Neuronal stem cell (in vitro differentiated cells): ENCODE data around the gene WASL.

Experiments
- DNase-seq: peaks from one replicate; pipeline ENCODE4 v3.0.0-alpha.2; 2013; ENCODE audit warnings: low spot score
- H2AFZ ChIP-seq: one replicate; pipeline ENCODE4 v1.6.1; 2013; ENCODE audit warnings: mild to moderate bottlenecking, low read length, inconsistent platforms
- H2AK5ac ChIP-seq: 2 replicates; pipeline ENCODE4 v1.6.1; 2013; ENCODE audit warnings: low read depth, mild to moderate bottlenecking, inconsistent platforms, low read length, moderate library complexity, mixed read lengths
- H2BK120ac ChIP-seq: 2 replicates; pipeline ENCODE4 v1.6.1; 2013; ENCODE audit warnings: low read depth, mild to moderate bottlenecking, inconsistent platforms, low read length, moderate library complexity, mixed read lengths
- H2BK12ac ChIP-seq: one replicate; pipeline ENCODE4 v1.6.1; 2013; ENCODE audit warnings: low read length, inconsistent platforms
- H2BK15ac ChIP-seq: 2 replicates; pipeline ENCODE4 v1.6.1; 2013; ENCODE audit warnings: mild to moderate bottlenecking, low read length, inconsistent platforms, mixed read lengths
- H2BK5ac ChIP-seq: one replicate; pipeline ENCODE4 v1.6.1; 2013; ENCODE audit warnings: inconsistent platforms, mild to moderate bottlenecking, low read length, moderate library complexity
- H3K14ac ChIP-seq: one replicate; pipeline ENCODE4 v1.6.1; 2013; ENCODE audit warnings: low read length, inconsistent platforms
- H3K18ac ChIP-seq: 2 replicates; pipeline ENCODE4 v1.6.1; 2013; ENCODE audit warnings: low read length, inconsistent platforms
- H3K23ac ChIP-seq: 2 replicates; pipeline ENCODE4 v1.6.1; 2013; ENCODE audit warnings: low read depth, mild to moderate bottlenecking, mixed read lengths, low read length, inconsistent platforms; ENCODE audit not compliant: poor library complexity
- H3K27ac ChIP-seq: replicated peaks from 3 replicates; pipeline ENCODE4 v1.5.1; 2013; ENCODE audit warnings: low read length, inconsistent platforms
- H3K27me3 ChIP-seq, 3 experiments: 2 replicates each; pipeline ENCODE4 v1.6.1; 2013; ENCODE audit warnings: low read length in 3 of 3, mild to moderate bottlenecking in 2 of 3, inconsistent platforms in 1 of 3, low read depth in 1 of 3, mixed read lengths in 1 of 3, moderate library complexity in 1 of 3; ENCODE audit not compliant: control insufficient read depth in 3 of 3, insufficient read depth in 3 of 3
- H3K36me3 ChIP-seq, 2 donors: replicated peaks in 1 of 2; 2 replicates each; pipeline ENCODE4 v1.6.1; 2013; ENCODE audit warnings: low read length in 2 of 2; ENCODE audit not compliant: control insufficient read depth in 2 of 2, insufficient read depth in 2 of 2
- H3K4ac ChIP-seq: 2 replicates; pipeline ENCODE4 v1.6.1; 2013; ENCODE audit warnings: inconsistent platforms, mild to moderate bottlenecking, low read length, moderate library complexity
- H3K4me1 ChIP-seq, 2 donors: 1 replicate in 1 of 2; 2 replicates in 1 of 2; pipeline ENCODE4 v1.6.1; 2013; ENCODE audit warnings: low read length in 2 of 2, low read depth in 1 of 2; ENCODE audit not compliant: control insufficient read depth in 2 of 2, insufficient read depth in 1 of 2
- H3K4me2 ChIP-seq: one replicate; pipeline ENCODE4 v1.6.1; 2013; ENCODE audit warnings: mild to moderate bottlenecking, low read length, inconsistent platforms; ENCODE audit not compliant: insufficient read depth, poor library complexity, severe bottlenecking
- H3K4me3 ChIP-seq, 2 donors: 2 replicates each; pipeline ENCODE4 v1.5.1; 2013; ENCODE audit warnings: low read length in 2 of 2, mild to moderate bottlenecking in 2 of 2, inconsistent platforms in 1 of 2, moderate library complexity in 1 of 2
- H3K79me1 ChIP-seq: one replicate; pipeline ENCODE4 v1.6.1; 2013; ENCODE audit warnings: low read depth, mild to moderate bottlenecking, inconsistent platforms, low read length, moderate library complexity
- H3K9ac ChIP-seq: one replicate; pipeline ENCODE4 v1.6.1; 2013; ENCODE audit warnings: mild to moderate bottlenecking, low read depth, low read length, inconsistent platforms; ENCODE audit not compliant: poor library complexity
- H3K9me3 ChIP-seq, 2 donors: replicated peaks in 1 of 2; 2 replicates each; pipeline versions ENCODE3 to v1.6.1; 2013; ENCODE audit warnings: low read length in 2 of 2, mild to moderate bottlenecking in 2 of 2, inconsistent platforms in 1 of 2, low read depth in 1 of 2, mixed read lengths in 1 of 2, moderate library complexity in 1 of 2; ENCODE audit not compliant: control insufficient read depth in 2 of 2, insufficient read depth in 1 of 2
- H4K8ac ChIP-seq: one replicate; pipeline ENCODE4 v1.6.1; 2013; ENCODE audit warnings: low read depth, mild to moderate bottlenecking, inconsistent platforms, low read length, moderate library complexity
- H4K91ac ChIP-seq: one replicate; pipeline ENCODE4 v1.6.1; 2013; ENCODE audit warnings: low read length, low read depth, mild to moderate bottlenecking, inconsistent platforms; ENCODE audit not compliant: poor library complexity
- WGBS, 2 donors: extraction: QIAGEN DNeasy Blood & Tissue Kit; methylation state at CpG; one replicate each; pipeline ENCODE4 v1.1.7; 2013; ENCODE audit warnings: missing lambda C conversion rate in 2 of 2, mixed read lengths in 1 of 2; ENCODE audit not compliant: insufficient read length in 2 of 2, insufficient replicate concordance in 1 of 2; ENCODE audit errors: extremely low coverage in 2 of 2; 5-methylcytosine and 5-hydroxymethylcytosine counted together

The WASL gene

GRCh38 chr7:123718773-123719172 lies 30.0 kb downstream of the WASL start:
- peaks cover 0 to 2% of the 10 kb centered on the region in 2 donors for H3K9me3 ChIP-seq
- H2AFZ ChIP-seq, result no peak overlapping the region
- H3K79me1 ChIP-seq, result no peaks in the 10 kb centered on the region
- H2BK15ac ChIP-seq, result no peak overlapping the region
- H2BK12ac ChIP-seq, result no peak overlapping the region
- H3K4ac ChIP-seq, result no peak overlapping the region
- no peak overlapping the region for H3K4me3 ChIP-seq
- H2BK120ac ChIP-seq, result no peak overlapping the region
- no peak overlapping the region for H3K27ac ChIP-seq
- no peak overlapping the region for H4K8ac ChIP-seq
- H4K91ac ChIP-seq, result no peak overlapping the region
- DNase-seq, result no peak
- H3K27me3 ChIP-seq, result no peaks in the 10 kb centered on the region
- no peak overlapping the region for H2AK5ac ChIP-seq
- peaks cover 0 to 3% of the 10 kb centered on the region in 2 donors for H3K4me1 ChIP-seq
- H3K18ac ChIP-seq, result no peak overlapping the region
- H2BK5ac ChIP-seq, result no peak overlapping the region
- no peak overlapping the region for H3K9ac ChIP-seq
- H3K36me3 ChIP-seq, result peaks cover 0 to 9% of the 10 kb centered on the region in 2 donors
- no peak overlapping the region for H3K14ac ChIP-seq
- H3K4me2 ChIP-seq, result no peak overlapping the region
- H3K23ac ChIP-seq, result no peak overlapping the region
- WGBS, 2 donors, result no CpG with 5 or more reads among the region's 4 CpGs

DNA sequence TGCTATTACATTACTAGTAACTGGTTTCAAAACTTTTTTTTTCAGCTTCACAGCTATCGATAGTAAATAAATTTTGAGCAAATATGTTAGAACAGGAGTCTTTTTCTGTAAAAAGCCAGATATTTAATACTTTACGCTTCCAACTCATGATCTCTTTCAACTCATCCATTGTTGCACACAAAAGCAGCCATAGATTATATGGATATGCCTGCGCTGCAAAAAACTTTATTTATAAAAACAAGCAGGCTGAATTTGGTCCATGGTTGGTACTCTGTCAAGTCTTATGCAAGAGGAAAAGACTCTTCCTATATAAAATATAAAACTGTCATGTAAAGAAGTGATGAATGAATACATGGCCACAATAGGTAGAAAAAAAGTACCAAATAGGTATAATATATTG lies 31.1 kb downstream of the WASL start:
- Histone ChIP-seq H2BK120ac (no peak overlapping the region), H3K36me3 (peaks cover 0 to 15% of the 10 kb centered on the region in 2 donors), H3K23ac (no peak overlapping the region), H4K8ac (no peak overlapping the region), H3K4me2 (no peak overlapping the region), H3K9me3 (peaks cover 0 to 2% of the 10 kb centered on the region in 2 donors), H2AK5ac (no peak overlapping the region), H3K4me1 (no peaks in the 10 kb centered on the region), H4K91ac (no peak overlapping the region), H3K9ac (no peak overlapping the region), H2BK15ac (no peak overlapping the region), H3K14ac (no peak overlapping the region), H3K18ac (no peak overlapping the region), H2BK5ac (no peak overlapping the region), H3K4me3 (no peak overlapping the region), H3K27ac (no peak overlapping the region), H2AFZ (no peak overlapping the region), H3K27me3 (no peaks in the 10 kb centered on the region), H3K79me1 (no peaks in the 10 kb centered on the region), H2BK12ac (no peak overlapping the region), H3K4ac (no peak overlapping the region)
- DNase-seq, result no peak
- WGBS, 2 donors, result no CpG with 5 or more reads among the region's 3 CpGs

DNA sequence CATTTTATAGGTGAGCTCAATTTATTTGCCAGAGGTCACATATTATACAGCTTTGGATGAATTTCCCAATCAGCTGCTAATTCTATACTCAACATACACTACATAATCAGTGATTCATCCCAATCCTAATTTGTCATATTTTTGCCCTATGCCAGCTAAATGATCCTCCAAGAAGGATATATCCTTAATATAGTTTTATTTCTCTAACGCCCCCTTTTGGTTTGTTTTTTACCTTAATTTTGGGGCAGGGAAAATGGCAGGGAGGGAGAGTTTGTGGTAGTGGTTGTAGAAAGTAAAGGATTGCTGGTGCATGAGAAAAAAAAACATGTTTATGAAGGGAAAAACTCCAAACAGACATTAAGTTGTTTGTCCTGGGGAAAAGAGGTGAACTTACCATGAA lies 31.9 kb downstream of the WASL start:
- no CpG with 5 or more reads among the region's 1 CpG for WGBS, 2 donors
- H3K4ac ChIP-seq, result no peak overlapping the region

DNA sequence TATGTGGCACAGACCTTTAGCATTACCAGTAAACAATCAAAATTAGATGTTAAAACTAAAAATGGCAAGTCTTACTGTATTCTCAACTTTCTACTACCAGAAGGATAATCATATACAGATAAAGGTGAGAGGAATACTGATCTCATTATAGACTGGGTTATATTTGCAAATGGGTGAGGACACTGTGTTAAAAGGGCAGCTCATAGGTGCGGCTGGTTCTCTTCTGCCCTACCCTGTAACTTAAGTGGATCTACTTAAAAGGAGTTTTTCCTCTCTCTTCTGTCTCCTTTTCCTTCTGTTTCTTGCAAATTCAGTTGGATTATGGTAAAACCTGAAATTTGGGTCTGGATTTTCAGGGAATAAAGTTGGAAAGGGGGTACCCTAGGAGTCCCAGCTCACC lies 33.0 kb downstream of the WASL start:
- H3K36me3 ChIP-seq, result peaks cover 0 to 15% of the 10 kb centered on the region in 2 donors
- H2BK5ac ChIP-seq, result no peak overlapping the region
- H3K27me3 ChIP-seq, result no peaks in the 10 kb centered on the region
- H2BK120ac ChIP-seq, result no peak overlapping the region
- H3K14ac ChIP-seq, result no peak overlapping the region
- H3K4ac ChIP-seq, result no peak overlapping the region
- no peak overlapping the region for H3K18ac ChIP-seq
- DNase-seq, result no peak
- H3K4me2 ChIP-seq, result no peak overlapping the region
- H3K9ac ChIP-seq, result no peak overlapping the region
- H2BK15ac ChIP-seq, result no peak overlapping the region
- no CpG with 5 or more reads among the region's 1 CpG for WGBS, 2 donors
- H2AK5ac ChIP-seq, result no peak overlapping the region
- no peak overlapping the region for H2BK12ac ChIP-seq
- no peak overlapping the region for H3K23ac ChIP-seq
- H4K91ac ChIP-seq, result no peak overlapping the region
- no peak overlapping the region for H4K8ac ChIP-seq
- H3K4me1 ChIP-seq, result no peaks in the 10 kb centered on the region
- H3K27ac ChIP-seq, result no peak overlapping the region
- H3K9me3 ChIP-seq, result peaks cover 0 to 2% of the 10 kb centered on the region in 2 donors
- no peak overlapping the region for H2AFZ ChIP-seq
- no peak overlapping the region for H3K4me3 ChIP-seq
- no peaks in the 10 kb centered on the region for H3K79me1 ChIP-seq

More for the DNA sequence above, 31.9 kb downstream of the WASL start:
- no peak overlapping the region for H3K18ac ChIP-seq
- H2BK5ac ChIP-seq, result no peak overlapping the region
- H3K14ac ChIP-seq, result no peak overlapping the region
- no peaks in the 10 kb centered on the region for H3K27me3 ChIP-seq
- no peak overlapping the region for H2BK15ac ChIP-seq
- no peak overlapping the region for H3K23ac ChIP-seq
- H3K36me3 ChIP-seq, result peaks cover 0 to 15% of the 10 kb centered on the region in 2 donors
- DNase-seq, result no peak
- no peaks in the 10 kb centered on the region for H3K4me1 ChIP-seq
- no peak overlapping the region for H2AFZ ChIP-seq
- H2AK5ac ChIP-seq, result no peak overlapping the region
- H2BK120ac ChIP-seq, result no peak overlapping the region
- H3K79me1 ChIP-seq, result no peaks in the 10 kb centered on the region
- no peak overlapping the region for H3K27ac ChIP-seq
- no peak overlapping the region for H4K8ac ChIP-seq
- H3K4me3 ChIP-seq, result no peak overlapping the region
- peaks cover 0 to 2% of the 10 kb centered on the region in 2 donors for H3K9me3 ChIP-seq
- no peak overlapping the region for H4K91ac ChIP-seq
- H2BK12ac ChIP-seq, result no peak overlapping the region
- H3K4me2 ChIP-seq, result no peak overlapping the region
- H3K9ac ChIP-seq, result no peak overlapping the region
